ENCODE results near the gene FGFBP2. TPM values are rescaled to one million over a fixed set of nuclear protein-coding genes. Genes with fewer than 3 reads are reported as not detected.
A peak's percentile ranks its signal among the peaks of the same experiment; 100 is the strongest.

The FGFBP2 gene
- not detected for total RNA-seq (ENCODE audit: unreplicated experiment)
- long read RNA-seq, result 0 reads

- Mint-ChIP-seq H3K4me3 (ENCODE audit: unreplicated experiment) (no peak within 1 kb of the TSS), H3K27ac (ENCODE audit: unreplicated experiment) (no peak within 1 kb of the TSS), H3K36me3 (ENCODE audit: unreplicated experiment) (peaks cover 10% of the 10 kb centered on the region), H3K27me3 (ENCODE audit: unreplicated experiment) (no peaks in the 10 kb centered on the region), H3K9me3 (ENCODE audit: unreplicated experiment) (no peaks in the 10 kb centered on the region), H3K4me1 (ENCODE audit: low read depth, unreplicated experiment) (peaks cover 10% of the 10 kb centered on the region)
- DNase-seq, result peak; percentile 66
- peak; percentile 37 for TF ChIP-seq CTCF (IDR thresholded peaks at IDR 0.05; ENCODE audit: partially characterized antibody, unreplicated experiment)
These were observed at the start of gene FGFBP2 for GRCh38 chr4:15963001-15963451. Gene FGFBP2, minus strand, starts transcription at chr4:15963175. Its CDS starts 46 bp downstream, at chr4:15963129.

GRCh38 chr4:16011173-16011572 is 48.2 kb upstream of the FGFBP2 start:
- Mint-ChIP-seq H3K9me3 (ENCODE audit: unreplicated experiment) (no peaks in the 10 kb centered on the region), H3K36me3 (ENCODE audit: unreplicated experiment) (no peaks in the 10 kb centered on the region), H3K27ac (ENCODE audit: unreplicated experiment) (no peak overlapping the region), H3K4me1 (ENCODE audit: low read depth, unreplicated experiment) (peaks cover 17% of the 10 kb centered on the region), H3K27me3 (ENCODE audit: unreplicated experiment) (no peaks in the 10 kb centered on the region), H3K4me3 (ENCODE audit: unreplicated experiment) (no peak overlapping the region)
- no peak for TF ChIP-seq CTCF (IDR thresholded peaks at IDR 0.05; ENCODE audit: partially characterized antibody, unreplicated experiment)
- DNase-seq, result no peak

- Mint-ChIP-seq H3K4me1 (ENCODE audit: low read depth, unreplicated experiment) (peaks cover 17% of the 10 kb centered on the region), H3K27me3 (ENCODE audit: unreplicated experiment) (no peaks in the 10 kb centered on the region), H3K4me3 (ENCODE audit: unreplicated experiment) (no peak overlapping the region), H3K9me3 (ENCODE audit: unreplicated experiment) (no peaks in the 10 kb centered on the region), H3K27ac (ENCODE audit: unreplicated experiment) (no peak overlapping the region), H3K36me3 (ENCODE audit: unreplicated experiment) (no peaks in the 10 kb centered on the region)
- DNase-seq, result no peak
- no peak for TF ChIP-seq CTCF (IDR thresholded peaks at IDR 0.05; ENCODE audit: partially characterized antibody, unreplicated experiment)
These were observed 46.2 kb upstream of the FGFBP2 start for GRCh38 chr4:16009153-16009552.

GRCh38 chr4:16007471-16008095 is 44.6 kb upstream of the FGFBP2 start:
- DNase-seq, result no peak
- H3K27ac Mint-ChIP-seq (ENCODE audit: unreplicated experiment), result peak overlapping the region; percentile 43
- H3K4me3 Mint-ChIP-seq (ENCODE audit: unreplicated experiment), result no peak overlapping the region
- no peaks in the 10 kb centered on the region for H3K36me3 Mint-ChIP-seq (ENCODE audit: unreplicated experiment)
- peaks cover 17% of the 10 kb centered on the region for H3K4me1 Mint-ChIP-seq (ENCODE audit: low read depth, unreplicated experiment)
- no peaks in the 10 kb centered on the region for H3K9me3 Mint-ChIP-seq (ENCODE audit: unreplicated experiment)
- no peaks in the 10 kb centered on the region for H3K27me3 Mint-ChIP-seq (ENCODE audit: unreplicated experiment)
- TF ChIP-seq CTCF (IDR thresholded peaks at IDR 0.05; ENCODE audit: partially characterized antibody, unreplicated experiment), result no peak

GRCh38 chr4:16006771-16007446 is 43.9 kb upstream of the FGFBP2 start:
- no peak for TF ChIP-seq CTCF (IDR thresholded peaks at IDR 0.05; ENCODE audit: partially characterized antibody, unreplicated experiment)
- H3K4me1 Mint-ChIP-seq (ENCODE audit: low read depth, unreplicated experiment), result peaks cover 17% of the 10 kb centered on the region
- no peaks in the 10 kb centered on the region for H3K27me3 Mint-ChIP-seq (ENCODE audit: unreplicated experiment)
- no peaks in the 10 kb centered on the region for H3K36me3 Mint-ChIP-seq (ENCODE audit: unreplicated experiment)
- no peak for DNase-seq
- H3K4me3 Mint-ChIP-seq (ENCODE audit: unreplicated experiment), result peak overlapping the region; percentile 18
- H3K9me3 Mint-ChIP-seq (ENCODE audit: unreplicated experiment), result no peaks in the 10 kb centered on the region
- H3K27ac Mint-ChIP-seq (ENCODE audit: unreplicated experiment), result no peak overlapping the region

Data from glutamatergic neuron (in vitro differentiated cells).